Measurements from ENCODE around the gene TM4SF4.

- TF ChIP-seq CTCF (IDR thresholded peaks at IDR 0.05): no peak
- no peak for TF ChIP-seq EP300 (IDR thresholded peaks at IDR 0.05)
- no peak for TF ChIP-seq POLR2AphosphoS5 (IDR thresholded peaks at IDR 0.05)
Observed at GRCh38 chr3:149449182-149449581, 25.3 kb upstream of the TM4SF4 start.

Data from sigmoid colon (tissue), 4 donors.